HG03103 (cell line): ENCODE data around the gene FOXP1.
"Not testable (repeated sequence)": the region's sequence is repeated elsewhere in the genome, so short reads cannot be mapped to it uniquely, and the experiment has no call there.

Source experiments
- ATAC-seq: cut with Tn5 transposase; IDR thresholded peaks from one replicate; pipeline ENCODE4 v1.9.1; 2021; ENCODE audit warnings: low read depth; ENCODE audit not compliant: unreplicated experiment

The FOXP1 gene

GRCh38 chr3:71351403-71352149, 232.0 kb downstream of the FOXP1 start:
- no peak for ATAC-seq

DNA sequence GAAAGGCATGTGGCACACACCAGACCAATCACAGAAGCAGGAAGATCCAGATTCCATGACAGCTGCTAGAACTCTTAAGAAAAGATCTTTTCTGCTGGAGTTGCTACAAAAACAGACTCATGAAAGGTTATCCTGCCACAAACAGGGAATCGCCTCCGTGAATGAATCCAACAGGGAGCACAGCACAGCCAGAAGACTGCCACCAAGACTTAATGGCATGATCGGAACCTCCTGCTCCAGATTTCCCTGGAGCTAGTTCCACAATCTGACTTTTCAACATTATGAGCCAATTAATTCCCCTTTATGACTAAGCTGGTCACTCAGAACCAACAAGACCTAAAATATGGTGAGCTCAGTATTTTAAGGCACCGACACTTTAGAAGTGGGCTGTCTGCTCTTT, 232.5 kb downstream of the FOXP1 start:
- no peak for ATAC-seq

- no peak for ATAC-seq
Observed at GRCh38 chr3:71348831-71349230, 234.7 kb downstream of the FOXP1 start.

DNA sequence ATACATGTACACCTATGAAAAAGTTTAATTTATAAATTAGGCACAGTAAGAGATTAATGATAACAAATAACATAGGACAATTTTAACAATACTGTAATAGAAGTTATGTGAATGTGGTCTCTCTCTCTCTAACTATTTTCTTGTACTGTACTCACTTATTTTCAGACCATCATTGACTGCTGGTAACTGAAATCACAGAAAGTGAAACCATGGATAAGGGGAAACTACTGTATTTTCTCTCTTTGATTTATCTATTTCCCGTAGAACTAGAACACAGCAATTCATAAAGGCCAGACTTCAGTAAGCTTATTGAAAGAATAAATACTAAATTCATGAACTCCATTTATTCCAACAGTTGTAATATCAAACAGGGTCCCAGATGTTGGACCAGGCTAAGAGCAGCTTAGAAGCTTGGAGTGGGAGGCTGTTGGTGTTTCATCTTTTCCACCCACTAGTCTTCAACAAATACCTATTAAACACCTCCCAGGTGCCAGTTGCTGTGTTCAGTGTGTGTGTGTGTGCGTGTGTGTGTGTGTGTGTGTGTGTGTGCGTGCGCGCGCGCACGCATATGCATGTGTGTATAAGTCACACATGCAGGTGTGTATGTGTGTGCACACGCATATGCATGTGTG, 235.4 kb downstream of the FOXP1 start:
- ATAC-seq, result no peak

- no peak for ATAC-seq
Observed at GRCh38 chr3:71346061-71346460, 237.5 kb downstream of the FOXP1 start.

GRCh38 chr3:71345429-71346040, 238.0 kb downstream of the FOXP1 start:
- no peak for ATAC-seq

GRCh38 chr3:71341721-71342120, 241.8 kb downstream of the FOXP1 start:
- ATAC-seq, result no peak

- no peak for ATAC-seq
Observed at GRCh38 chr3:71339049-71339448, 244.5 kb downstream of the FOXP1 start.

- no peak for ATAC-seq
Observed at GRCh38 chr3:71332813-71333212, 250.7 kb downstream of the FOXP1 start.

- no peak for ATAC-seq
Observed at GRCh38 chr3:71330909-71331308, 252.6 kb downstream of the FOXP1 start.

DNA sequence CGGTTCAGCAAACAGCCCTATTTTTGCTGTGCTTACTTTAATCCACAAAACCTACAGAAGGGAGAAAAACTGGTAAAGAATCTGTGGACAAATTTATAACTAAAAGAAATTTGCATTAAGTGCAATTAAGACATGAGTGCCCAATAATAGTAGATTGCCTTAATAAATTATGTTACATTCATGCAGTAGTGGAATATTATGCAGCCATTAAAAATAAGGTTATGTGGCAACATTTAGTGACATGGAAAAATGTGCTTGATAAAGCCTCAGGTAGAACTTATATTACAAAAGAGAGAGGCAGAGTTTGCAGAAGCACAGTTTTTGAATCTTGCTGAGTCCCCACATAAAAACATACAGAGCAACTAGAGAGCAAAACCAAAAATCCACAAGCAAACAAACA, 253.0 kb downstream of the FOXP1 start:
- no peak for ATAC-seq

GRCh38 chr3:71329817-71330216, 253.7 kb downstream of the FOXP1 start:
- no peak for ATAC-seq

DNA sequence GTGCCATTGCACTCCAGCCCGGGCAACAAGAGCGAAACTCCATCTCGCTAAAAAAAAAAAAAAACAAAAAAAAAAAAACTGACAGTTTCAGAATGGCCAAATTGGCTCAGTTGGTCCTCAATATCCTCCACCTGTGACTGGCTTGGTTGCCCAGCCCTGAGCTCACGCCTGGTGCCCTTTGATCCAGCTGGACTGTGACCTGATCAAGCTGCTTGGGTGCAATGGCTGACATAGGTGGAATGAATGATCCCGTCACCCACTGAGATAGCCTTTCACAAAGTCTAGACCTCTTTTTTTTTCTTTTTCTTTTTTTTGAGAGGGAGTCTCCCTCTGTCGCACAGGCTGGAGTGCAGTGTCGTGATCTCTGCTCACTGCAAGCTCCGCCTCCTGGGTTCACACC, 254.6 kb downstream of the FOXP1 start:
- ATAC-seq, result no peak

- ATAC-seq, result no peak
Observed at GRCh38 chr3:71327936-71328335, 255.6 kb downstream of the FOXP1 start.

GRCh38 chr3:71325715-71326114, 257.8 kb downstream of the FOXP1 start:
- no peak for ATAC-seq

DNA sequence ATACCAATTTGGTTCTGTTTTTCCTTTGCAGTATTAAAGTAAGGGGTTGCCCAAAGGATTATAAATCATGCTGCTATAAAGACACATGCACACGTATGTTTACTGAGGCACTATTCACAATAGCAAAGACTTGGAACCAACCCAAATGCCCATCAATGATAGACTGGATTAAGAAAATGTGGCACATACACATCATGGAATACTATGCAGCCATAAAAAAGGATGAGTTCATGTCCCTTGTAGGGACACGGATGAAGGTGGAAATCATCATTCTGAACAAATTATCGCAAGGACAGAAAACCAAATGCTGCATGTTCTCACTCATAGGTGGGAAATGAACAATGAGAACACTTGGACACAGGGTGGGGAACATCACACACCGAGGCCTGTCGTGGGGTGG, 259.3 kb downstream of the FOXP1 start:
- ATAC-seq, result not testable (repeated sequence)

- no peak for ATAC-seq
Observed at GRCh38 chr3:71323558-71323957, 260.0 kb downstream of the FOXP1 start.

GRCh38 chr3:71322154-71322553, 261.4 kb downstream of the FOXP1 start:
- ATAC-seq, result no peak

GRCh38 chr3:71319771-71320170, 263.8 kb downstream of the FOXP1 start:
- ATAC-seq, result no peak

- no peak for ATAC-seq
Observed at GRCh38 chr3:71318458-71318827, 265.1 kb downstream of the FOXP1 start.

GRCh38 chr3:71317749-71318457, 265.6 kb downstream of the FOXP1 start:
- no peak for ATAC-seq
